Right atrium auricular region (tissue), 2 donors: ENCODE data around the gene ZNF598. TPM values are rescaled to one million over a fixed set of nuclear protein-coding genes. Genes with fewer than 3 reads are reported as not detected.

Source experiments
- DNase-seq: peaks from one replicate; pipeline ENCODE4 v3.0.0-alpha.2; 2019; ENCODE audit warnings: low spot score
- H3K27ac ChIP-seq, 2 donors: fragments of 200-600 bp; sonication (generic); 1 replicate in 1 of 2; 2 replicates in 1 of 2; pipeline ENCODE4 v1.5.1; 2016 to 2019
- H3K27me3 ChIP-seq, 2 donors: fragments of 200-600 bp; sonication (generic); one replicate each; pipeline versions ENCODE4 v1.5.1 to v1.6.0; 2017 to 2019
- H3K36me3 ChIP-seq: fragments of 200-600 bp; sonication (generic); one replicate; pipeline ENCODE4 v1.5.1; 2016
- H3K4me1 ChIP-seq, 2 donors: fragments of 200-600 bp; sonication (generic); one replicate each; pipeline versions ENCODE4 v1.5.1 to v1.6.0; 2017 to 2019
- H3K4me3 ChIP-seq, 2 donors: fragments of 200-600 bp; sonication (generic); 1 replicate in 1 of 2; 2 replicates in 1 of 2; pipeline ENCODE4 v1.5.1; 2017 to 2019; ENCODE audit warnings: mild to moderate bottlenecking in 1 of 2, moderate library complexity in 1 of 2
- H3K9me3 ChIP-seq, 2 donors: fragments of 200-600 bp; sonication (generic); one replicate each; pipeline ENCODE4 v1.5.1; 2019
- total RNA-seq, 2 donors: library from RNA; depleted of rRNA; stranded (reverse); fragments of >200 nt; gene quantifications; one replicate each; pipeline ENCODE4 v1.1.0, GENCODE V29; 2016
- TF ChIP-seq, protein P1 (sequence below), 2 donors: fragments of 200-600 bp; sonication (generic); IDR thresholded peaks; one replicate each; pipeline ENCODE4 v1.5.1; 2019; ENCODE audit warnings: antibody characterized with exemption in 2 of 2

The ZNF598 gene
- total RNA-seq, 2 donors from 2014 or later: 11.4 to 19.9 TPM

DNA sequence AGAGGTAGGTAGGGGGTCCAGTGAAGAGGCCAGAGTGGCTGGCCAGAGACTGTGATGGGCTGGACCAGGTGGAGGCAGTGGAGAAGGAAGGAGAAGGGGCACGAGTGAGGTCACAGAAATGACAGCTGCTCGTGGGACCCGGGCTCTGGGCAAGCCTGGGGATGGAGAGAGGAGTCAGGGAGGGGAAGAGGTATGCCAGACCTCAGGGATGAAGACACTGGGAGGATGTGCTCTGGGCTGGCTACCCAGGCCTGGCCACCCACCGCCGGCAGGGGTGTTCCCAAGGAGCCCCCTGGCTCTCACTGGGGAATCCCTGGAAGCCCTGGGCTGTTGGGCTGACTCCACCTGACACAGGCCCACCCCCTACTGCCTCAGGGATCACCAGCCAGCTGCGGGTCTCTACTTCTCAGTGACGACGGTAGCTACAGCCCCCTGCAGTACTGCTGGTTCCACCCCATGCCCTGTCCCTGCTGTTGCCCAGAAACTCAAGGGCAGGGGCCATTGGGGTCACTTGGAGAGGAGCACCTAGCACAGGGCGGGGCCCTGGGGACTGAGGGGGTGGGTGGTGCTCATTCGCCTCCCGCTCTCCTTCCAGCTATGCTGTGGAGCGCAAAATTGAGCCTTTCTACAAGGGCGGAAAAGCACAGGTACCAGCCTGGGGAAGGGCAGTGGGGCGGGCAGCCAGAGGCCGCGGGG, 36.0 kb downstream of the ZNF598 start:
- H3K27ac ChIP-seq: no peak overlapping the region
- H3K4me3 ChIP-seq: no peak overlapping the region
- H3K27me3 ChIP-seq: peaks cover 0 to under 1% of the 10 kb centered on the region in 2 donors
- no peaks in the 10 kb centered on the region for H3K9me3 ChIP-seq
- peaks cover 0 to 27% of the 10 kb centered on the region in 2 donors for H3K4me1 ChIP-seq
- TF ChIP-seq, protein P1, sequence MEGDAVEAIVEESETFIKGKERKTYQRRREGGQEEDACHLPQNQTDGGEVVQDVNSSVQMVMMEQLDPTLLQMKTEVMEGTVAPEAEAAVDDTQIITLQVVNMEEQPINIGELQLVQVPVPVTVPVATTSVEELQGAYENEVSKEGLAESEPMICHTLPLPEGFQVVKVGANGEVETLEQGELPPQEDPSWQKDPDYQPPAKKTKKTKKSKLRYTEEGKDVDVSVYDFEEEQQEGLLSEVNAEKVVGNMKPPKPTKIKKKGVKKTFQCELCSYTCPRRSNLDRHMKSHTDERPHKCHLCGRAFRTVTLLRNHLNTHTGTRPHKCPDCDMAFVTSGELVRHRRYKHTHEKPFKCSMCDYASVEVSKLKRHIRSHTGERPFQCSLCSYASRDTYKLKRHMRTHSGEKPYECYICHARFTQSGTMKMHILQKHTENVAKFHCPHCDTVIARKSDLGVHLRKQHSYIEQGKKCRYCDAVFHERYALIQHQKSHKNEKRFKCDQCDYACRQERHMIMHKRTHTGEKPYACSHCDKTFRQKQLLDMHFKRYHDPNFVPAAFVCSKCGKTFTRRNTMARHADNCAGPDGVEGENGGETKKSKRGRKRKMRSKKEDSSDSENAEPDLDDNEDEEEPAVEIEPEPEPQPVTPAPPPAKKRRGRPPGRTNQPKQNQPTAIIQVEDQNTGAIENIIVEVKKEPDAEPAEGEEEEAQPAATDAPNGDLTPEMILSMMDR (IDR thresholded peaks at IDR 0.05): no peak
- no peak for DNase-seq
- H3K36me3 ChIP-seq: peaks cover 46% of the 10 kb centered on the region

DNA sequence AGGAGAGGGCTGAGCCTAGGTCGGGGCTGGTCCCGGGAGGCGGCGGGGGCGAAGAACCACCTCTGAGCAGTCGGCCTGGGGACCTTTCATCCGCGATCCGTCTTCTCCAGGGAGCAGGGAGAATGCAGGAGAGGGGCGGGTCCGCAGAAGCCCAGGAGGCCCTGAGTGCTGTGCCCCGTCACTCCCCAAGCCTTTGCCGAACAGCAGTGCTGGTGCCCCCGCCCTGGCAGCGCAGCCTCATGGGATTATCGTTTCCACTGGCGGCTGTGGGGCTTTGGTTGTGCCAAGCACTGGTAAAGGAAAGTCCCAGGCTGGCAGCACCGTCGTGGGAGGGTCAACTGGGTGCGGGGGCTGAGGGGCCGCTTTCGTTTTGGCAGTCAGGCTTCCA, 37.1 kb downstream of the ZNF598 start:
- no peak for DNase-seq
- TF ChIP-seq, protein P1 (IDR thresholded peaks at IDR 0.05): no peak
- no peaks in the 10 kb centered on the region for H3K27me3 ChIP-seq
- H3K36me3 ChIP-seq: peaks cover 34% of the 10 kb centered on the region
- H3K4me3 ChIP-seq: peak overlapping the region; percentile 84 to 100
- H3K27ac ChIP-seq: peak overlapping the region in 1 of 2 donors; percentile 88
- H3K4me1 ChIP-seq: peaks cover 0 to 27% of the 10 kb centered on the region in 2 donors
- H3K9me3 ChIP-seq: no peaks in the 10 kb centered on the region

DNA sequence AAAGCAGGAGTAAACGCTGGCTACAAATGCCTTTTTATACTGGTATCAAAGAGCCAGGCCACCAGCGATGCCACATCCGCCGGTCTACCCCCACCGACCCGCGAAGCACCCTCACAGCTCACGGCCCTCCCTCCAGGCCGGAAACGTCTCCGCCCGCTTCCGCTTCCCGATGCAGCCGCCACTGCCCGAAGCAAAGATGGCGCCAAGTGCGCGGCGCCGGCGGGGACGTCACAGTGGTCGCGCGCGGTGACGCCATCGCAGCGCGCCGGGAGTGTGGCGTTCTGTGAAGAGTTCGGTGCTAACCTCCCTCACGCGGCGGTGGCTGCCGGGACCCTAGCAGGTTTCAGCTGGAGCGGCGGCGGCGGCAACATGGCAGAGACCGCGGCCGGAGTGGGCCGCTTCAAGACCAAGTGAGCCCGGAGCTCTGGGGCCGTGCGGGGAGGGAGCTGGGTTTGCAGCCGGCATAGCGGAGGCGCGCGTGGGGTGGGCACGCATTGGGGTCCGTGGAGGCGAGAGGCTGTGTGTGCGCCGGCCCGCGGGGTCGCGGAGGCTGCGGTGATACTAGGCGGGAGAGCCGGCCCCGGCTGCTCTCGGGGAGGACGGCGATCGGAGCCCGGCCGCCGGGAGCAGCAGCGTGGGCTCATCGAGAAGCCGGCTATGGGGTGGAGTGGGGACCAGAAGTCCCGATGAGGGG, 37.7 kb downstream of the ZNF598 start, which contains the start of gene TBL3:
TSS of gene TBL3 (plus strand) at position 258 of the 694 bp plus-strand sequence. CDS start at position 370, 112 bp downstream.
- Histone ChIP-seq H3K27ac (peak within 1 kb of the TSS; percentile 88 to 89), H3K4me1 (peaks cover 0 to 27% of the 10 kb centered on the region in 2 donors), H3K27me3 (no peaks in the 10 kb centered on the region), H3K4me3 (peak within 1 kb of the TSS; percentile 84 to 100), H3K9me3 (no peaks in the 10 kb centered on the region), H3K36me3 (peaks cover 29% of the 10 kb centered on the region)
- DNase-seq: peak; percentile 95
- TF ChIP-seq, protein P1 (IDR thresholded peaks at IDR 0.05): no peak

GRCh38 chr16:1968146-1968953, 41.3 kb downstream of the ZNF598 start:
- no peak overlapping the region for H3K27ac ChIP-seq

GRCh38 chr16:1966460-1966859, 43.2 kb downstream of the ZNF598 start, which contains the start of gene RNF151:
Gene RNF151, plus strand, starts transcription at chr16:1966856. Its CDS starts 26 bp downstream, at chr16:1966882.
- Histone ChIP-seq H3K4me1 (peaks cover 0 to 37% of the 10 kb centered on the region in 2 donors), H3K9me3 (no peaks in the 10 kb centered on the region), H3K36me3 (peaks cover 24% of the 10 kb centered on the region), H3K4me3 (peak within 1 kb of the TSS; percentile 74 to 80), H3K27me3 (no peaks in the 10 kb centered on the region), H3K27ac (peak within 1 kb of the TSS in 1 of 2 donors; percentile 91)
- no peak for DNase-seq
- TF ChIP-seq, protein P1 (IDR thresholded peaks at IDR 0.05): no peak

More at GRCh38 chr16:1968146-1968953, 41.3 kb downstream of the ZNF598 start:
- Histone ChIP-seq H3K4me3 (no peak overlapping the region), H3K9me3 (no peaks in the 10 kb centered on the region), H3K36me3 (peaks cover 6% of the 10 kb centered on the region), H3K27me3 (no peaks in the 10 kb centered on the region), H3K4me1 (peaks cover 0 to 42% of the 10 kb centered on the region in 2 donors)
- TF ChIP-seq, protein P1 (IDR thresholded peaks at IDR 0.05): no peak
- no peak for DNase-seq
